GF-D8 (cell line): ENCODE data around the gene EDRF1.

Experiments used
- DNase-seq: peaks from one replicate; lab custom pipeline; 2025; lab: John Stamatoyannopoulos, UW

EDRF1 gene

DNA sequence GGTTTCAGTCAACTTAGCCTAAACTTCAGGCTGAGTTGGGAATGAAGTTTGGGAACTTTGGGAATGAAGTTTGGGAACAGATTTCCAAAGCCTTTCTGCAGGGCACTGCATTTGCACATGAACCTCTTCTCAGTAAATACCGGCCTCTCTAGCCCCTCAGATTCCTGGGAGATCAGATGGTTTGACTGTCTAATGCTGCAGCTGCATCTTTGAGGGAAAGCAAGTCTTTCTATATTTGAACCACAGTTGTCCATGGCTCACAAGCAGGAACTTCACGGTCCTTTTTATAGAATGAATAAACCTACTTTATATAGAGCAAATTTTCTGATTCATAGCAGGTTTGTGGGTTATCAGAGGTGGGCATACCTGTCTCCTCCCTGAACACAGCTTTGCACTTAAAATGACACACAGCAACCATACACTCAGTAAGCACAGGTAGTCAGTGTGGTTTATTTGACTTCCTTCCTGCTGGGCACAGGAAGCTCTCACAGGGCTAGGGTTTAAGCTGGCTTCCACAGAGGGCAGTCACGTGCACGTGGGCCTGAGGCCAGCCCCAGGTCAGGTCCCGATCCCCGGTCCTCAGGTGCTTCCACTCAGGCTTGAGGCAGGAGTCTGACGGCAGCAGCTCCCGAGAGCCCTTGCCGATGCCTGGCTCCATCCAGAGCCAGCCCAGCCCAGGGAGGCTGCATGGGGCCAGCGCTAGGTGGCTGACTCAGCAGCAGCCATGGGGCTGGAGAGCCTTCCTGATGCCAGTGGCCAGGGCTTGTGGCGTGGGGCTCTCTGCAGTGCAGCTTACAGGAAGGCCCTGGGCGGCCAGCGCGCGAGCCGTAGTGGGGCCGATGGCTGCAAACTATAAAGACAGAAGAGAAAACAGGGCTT, 68.9 kb downstream of the EDRF1 start:
- DNase-seq: no peak

GRCh38 chr10:125792342-125793300, 73.1 kb downstream of the EDRF1 start:
- DNase-seq: no peak

GRCh38 chr10:125795128-125795527, 75.6 kb downstream of the EDRF1 start:
- DNase-seq: no peak

GRCh38 chr10:125795637-125796190, 76.2 kb downstream of the EDRF1 start:
- DNase-seq: no peak

- no peak for DNase-seq
Measured at GRCh38 chr10:125797424-125797823, 77.9 kb downstream of the EDRF1 start.

DNA sequence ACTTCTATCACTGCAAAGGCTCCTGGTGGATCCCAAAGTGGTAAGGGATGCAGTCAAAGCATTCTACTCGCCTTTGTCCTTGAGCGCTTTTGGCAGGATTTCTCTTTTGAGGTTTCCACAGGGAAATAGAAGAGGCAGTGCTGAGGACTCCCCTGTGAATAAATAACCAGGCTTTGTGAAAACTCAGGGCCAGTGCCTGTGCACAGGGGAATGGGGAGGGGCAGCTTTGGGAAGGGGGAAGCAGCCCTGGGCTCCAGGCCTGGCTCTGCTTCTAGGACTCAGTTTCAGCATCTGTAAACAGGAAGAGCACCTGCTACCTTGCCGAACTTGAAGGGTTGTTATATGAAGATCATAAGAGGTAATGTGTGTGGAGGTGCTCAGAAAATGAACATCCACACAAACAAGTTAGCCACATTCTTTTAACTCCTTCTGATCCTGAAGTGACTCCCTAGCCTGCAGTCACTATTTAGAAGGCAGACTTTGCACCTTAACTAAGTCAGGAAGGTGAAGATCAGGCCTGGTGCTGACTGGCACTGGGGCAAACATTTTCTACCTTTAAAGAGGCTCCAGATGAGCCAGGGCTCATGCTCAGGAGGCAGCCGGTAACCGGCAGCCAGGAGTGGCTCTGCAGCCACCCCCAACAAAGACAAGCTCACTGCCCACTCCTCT, 78.6 kb downstream of the EDRF1 start:
- DNase-seq: no peak

- no peak for DNase-seq
Measured at GRCh38 chr10:125799451-125800182, 80.1 kb downstream of the EDRF1 start.

- DNase-seq: no peak
Measured at GRCh38 chr10:125801574-125801973, 82.1 kb downstream of the EDRF1 start.

GRCh38 chr10:125802131-125802530, 82.6 kb downstream of the EDRF1 start:
- no peak for DNase-seq

DNA sequence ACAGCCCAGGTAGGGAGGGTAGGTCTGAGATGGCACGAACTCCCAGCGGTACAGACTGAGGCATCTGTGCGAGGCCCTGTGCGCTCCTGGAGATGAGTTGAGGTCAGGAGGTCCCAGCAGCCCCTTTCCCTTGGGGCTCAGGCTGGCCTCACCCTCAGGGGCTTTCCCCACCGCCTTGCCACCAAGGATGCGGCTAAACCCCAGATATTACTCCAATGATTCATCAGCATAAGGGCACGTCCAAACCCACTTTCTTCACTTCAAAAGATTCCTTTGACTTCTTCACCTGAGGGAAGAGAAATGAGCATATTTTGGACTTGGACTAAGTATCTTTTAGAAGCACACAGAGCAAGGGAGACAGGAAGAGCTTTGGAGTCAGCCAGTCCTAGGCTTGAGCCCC, 83.2 kb downstream of the EDRF1 start:
- DNase-seq: no peak

DNA sequence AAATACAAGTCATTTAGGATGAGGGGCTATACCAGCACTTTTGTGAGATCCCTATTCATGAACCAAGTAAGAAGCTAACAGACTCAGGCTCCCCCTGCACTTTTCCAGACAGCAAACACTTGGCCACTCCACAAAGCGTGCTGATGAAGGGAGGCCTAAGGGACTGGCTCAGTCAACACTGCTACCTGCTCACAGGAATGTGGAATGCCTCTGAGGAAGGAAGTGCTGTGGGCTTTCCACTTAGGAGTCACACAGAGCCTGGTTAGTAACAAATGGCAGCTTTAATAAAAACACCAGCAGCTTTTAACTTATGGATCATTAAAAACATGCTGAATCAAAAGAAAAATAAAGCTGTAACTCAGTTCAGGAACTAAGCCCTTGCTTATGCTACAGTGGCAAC, 88.5 kb downstream of the EDRF1 start:
- no peak for DNase-seq

DNA sequence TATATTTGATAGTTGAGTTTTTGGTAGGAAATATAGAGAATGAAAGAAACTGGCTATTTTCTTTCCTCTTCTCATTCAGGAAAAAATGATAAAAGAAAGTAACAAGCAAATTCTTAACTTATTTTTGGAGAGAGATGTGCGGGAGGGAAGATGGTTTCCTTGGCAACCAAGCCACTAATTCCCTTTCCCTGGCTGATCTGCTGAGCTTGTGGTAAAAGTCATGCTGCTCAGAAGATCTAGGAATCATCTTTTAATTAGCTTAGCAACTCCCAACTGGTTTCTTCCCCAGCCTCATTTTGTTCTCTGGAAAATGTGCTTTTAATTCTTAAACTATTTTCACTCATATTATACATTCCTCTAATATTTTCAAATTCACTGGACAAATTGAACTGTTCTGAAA, 91.7 kb downstream of the EDRF1 start:
- no peak for DNase-seq

GRCh38 chr10:125812128-125812750, 92.7 kb downstream of the EDRF1 start:
- no peak for DNase-seq
